NT2/D1 (cell line): ENCODE results near the gene RAB11FIP5.

Source experiments
- DNase-seq: peaks from one replicate; pipeline ENCODE4 v3.0.0-alpha.2; 2011; ENCODE audit warnings: low read depth, low spot score
- H3K27me3 ChIP-seq: 2 replicates; pipeline ENCODE4 v1.6.0; 2011; ENCODE audit warnings: mild to moderate bottlenecking; ENCODE audit not compliant: insufficient read length, insufficient read depth
- H3K36me3 ChIP-seq: 2 replicates; pipeline ENCODE4 v1.6.1; 2011; ENCODE audit warnings: mild to moderate bottlenecking, low read length, mixed read lengths; ENCODE audit not compliant: insufficient read depth, insufficient read length
- H3K4me1 ChIP-seq: 2 replicates; pipeline ENCODE4 v1.5.1; 2011; ENCODE audit not compliant: insufficient read depth, insufficient read length
- H3K4me3 ChIP-seq: 2 replicates; pipeline ENCODE4 v1.5.1; 2011; ENCODE audit warnings: low read depth; ENCODE audit not compliant: insufficient read length
- H3K9ac ChIP-seq: 2 replicates; pipeline ENCODE4 v1.6.0; 2011; ENCODE audit warnings: low read depth; ENCODE audit not compliant: insufficient read length
- H3K9me3 ChIP-seq: 2 replicates; pipeline ENCODE4 v1.5.1; 2011; ENCODE audit warnings: mild to moderate bottlenecking, low read length; ENCODE audit not compliant: insufficient read depth
- SUZ12 ChIP-seq: IDR thresholded peaks from 2 replicates; pipeline ENCODE4 v1.6.1; 2011; ENCODE audit not compliant: insufficient read length, insufficient read depth; ENCODE audit errors: extremely low read depth
- YY1 ChIP-seq: IDR thresholded peaks from 2 replicates; pipeline ENCODE4 v1.6.1; 2011; ENCODE audit not compliant: insufficient read length, insufficient read depth
- ZNF274 ChIP-seq: IDR thresholded peaks from 2 replicates; pipeline ENCODE4 v1.6.1; 2011; ENCODE audit warnings: mild to moderate bottlenecking, low read depth, low read length

RAB11FIP5 gene

DNA sequence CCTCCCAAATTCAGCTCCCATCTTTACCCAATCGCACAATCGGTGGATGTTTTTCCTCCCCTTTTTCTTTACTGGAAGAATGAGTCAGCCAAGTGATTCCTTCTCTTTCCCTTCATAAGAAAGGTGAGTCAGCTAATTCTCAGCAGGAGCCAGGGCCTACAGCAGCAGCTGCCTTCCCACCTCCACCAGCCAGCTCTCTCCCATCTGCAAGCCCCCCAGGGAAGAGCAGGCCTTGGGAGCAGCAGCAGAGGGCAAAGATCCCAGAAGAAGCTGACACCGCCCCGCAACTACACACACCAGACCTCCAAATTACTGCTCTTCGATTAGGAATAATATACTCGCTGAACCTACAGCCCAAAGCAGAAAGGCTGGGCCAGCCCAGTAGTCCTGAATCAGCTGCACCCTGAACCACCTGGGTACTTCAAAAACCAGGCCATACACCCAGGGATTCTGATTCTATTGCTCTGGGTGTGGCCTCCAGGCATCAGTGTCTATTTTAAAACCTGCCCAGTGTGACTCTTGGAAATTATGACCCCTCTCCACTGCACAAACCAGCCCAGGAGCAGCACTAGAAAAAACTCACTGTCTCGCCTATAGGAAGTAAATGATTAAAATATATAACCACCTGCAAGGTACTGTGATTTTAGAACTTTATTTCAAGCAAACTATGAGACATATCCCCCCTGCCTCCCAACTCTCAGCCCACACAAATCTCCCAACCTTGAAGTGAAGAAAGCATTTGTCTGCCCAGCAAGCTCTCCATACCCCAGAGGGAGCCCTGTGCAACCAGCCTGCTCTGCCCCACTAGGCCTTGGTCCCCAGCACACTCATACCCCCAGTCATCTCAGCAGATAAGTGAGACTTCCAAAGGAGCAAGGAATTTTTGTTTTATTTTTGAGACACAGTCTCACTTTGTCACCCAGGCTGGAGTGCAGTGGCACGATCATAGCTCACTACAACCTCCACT, 48.6 kb downstream of the RAB11FIP5 start:
- Histone ChIP-seq H3K36me3 (peaks cover 30% of the 10 kb centered on the region), H3K27me3 (no peaks in the 10 kb centered on the region), H3K9me3 (no peaks in the 10 kb centered on the region), H3K9ac (no peak overlapping the region), H3K4me3 (no peak overlapping the region), H3K4me1 (peaks cover 6% of the 10 kb centered on the region)
- TF ChIP-seq SUZ12 (no peak), ZNF274 (no peak), YY1 (no peak)
- DNase-seq, result peak; percentile 49

DNA sequence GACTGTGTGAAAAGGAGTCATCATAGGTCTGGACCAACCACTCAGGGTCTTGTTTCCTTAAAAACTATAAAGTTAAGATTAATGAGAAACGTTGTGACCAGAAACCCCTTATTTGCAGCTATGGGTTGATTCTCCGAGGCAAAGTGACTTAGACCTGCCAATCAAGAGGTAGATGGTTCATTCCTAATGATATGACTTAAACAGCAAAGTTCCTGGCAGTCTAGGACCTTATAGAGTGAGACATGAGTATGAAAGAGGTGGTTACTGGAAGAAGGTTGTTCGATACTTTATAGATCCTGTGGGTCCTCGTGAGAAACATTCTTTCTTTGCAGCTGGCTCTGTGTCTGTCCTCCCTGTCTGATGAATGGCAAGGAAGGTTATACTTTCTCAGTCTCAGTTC, 49.3 kb downstream of the RAB11FIP5 start:
- DNase-seq, result no peak
- no peaks in the 10 kb centered on the region for H3K9me3 ChIP-seq
- H3K9ac ChIP-seq, result no peak overlapping the region
- no peak overlapping the region for H3K4me3 ChIP-seq
- peaks cover 29% of the 10 kb centered on the region for H3K36me3 ChIP-seq
- TF ChIP-seq ZNF274, result no peak
- TF ChIP-seq YY1, result no peak
- TF ChIP-seq SUZ12, result no peak
- H3K27me3 ChIP-seq, result no peaks in the 10 kb centered on the region
- H3K4me1 ChIP-seq, result peaks cover 6% of the 10 kb centered on the region

DNA sequence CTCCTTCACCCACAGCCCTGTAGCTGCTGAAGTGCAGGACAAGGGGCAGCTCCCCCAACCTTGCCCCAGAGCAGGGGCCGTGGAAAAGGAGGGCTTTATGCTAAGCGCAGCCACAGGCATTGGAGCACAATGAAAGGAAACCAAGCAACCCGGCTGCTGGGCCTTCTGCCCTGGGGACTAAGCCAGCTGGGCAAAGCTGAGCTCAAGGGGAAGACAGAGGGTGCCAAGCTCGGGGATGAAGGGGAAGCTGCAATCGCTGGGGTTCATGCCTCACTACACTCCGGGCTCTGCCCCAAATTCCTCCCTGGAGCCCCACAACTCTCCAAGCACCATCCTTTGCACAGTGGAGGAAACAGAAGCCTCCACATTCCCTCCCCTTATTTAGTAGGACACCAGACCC, 53.6 kb downstream of the RAB11FIP5 start:
- H3K9ac ChIP-seq, result no peak overlapping the region
- TF ChIP-seq ZNF274 (no peak), SUZ12 (no peak), YY1 (no peak)
- no peaks in the 10 kb centered on the region for H3K27me3 ChIP-seq
- H3K4me3 ChIP-seq, result no peak overlapping the region
- H3K4me1 ChIP-seq, result peaks cover 2% of the 10 kb centered on the region
- peaks cover 40% of the 10 kb centered on the region for H3K36me3 ChIP-seq
- H3K9me3 ChIP-seq, result no peaks in the 10 kb centered on the region
- DNase-seq, result no peak

DNA sequence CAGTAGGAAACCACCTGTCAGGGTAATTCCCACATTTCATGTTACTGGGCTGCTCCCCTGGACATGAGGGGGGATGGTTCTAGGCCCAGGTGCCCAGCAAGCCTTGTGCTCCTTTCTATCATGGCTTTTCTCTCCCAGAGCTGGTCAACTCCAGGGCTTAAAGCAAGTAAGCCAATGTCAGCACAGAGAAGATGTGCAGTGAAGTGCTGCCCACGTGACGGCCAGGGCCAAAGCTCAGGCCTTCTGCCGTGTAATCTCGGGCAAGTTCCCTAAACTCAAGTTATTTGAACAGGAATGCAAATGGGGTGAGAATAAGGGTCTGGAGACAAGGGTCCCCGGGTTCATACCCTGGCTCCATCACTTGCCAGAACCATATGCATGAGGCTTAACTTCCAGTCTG, 57.8 kb downstream of the RAB11FIP5 start:
- TF ChIP-seq ZNF274, result no peak
- TF ChIP-seq YY1, result no peak
- TF ChIP-seq SUZ12, result no peak
- no peaks in the 10 kb centered on the region for H3K4me1 ChIP-seq
- H3K9ac ChIP-seq, result no peak overlapping the region
- H3K9me3 ChIP-seq, result no peaks in the 10 kb centered on the region
- no peaks in the 10 kb centered on the region for H3K27me3 ChIP-seq
- peaks cover 41% of the 10 kb centered on the region for H3K36me3 ChIP-seq
- DNase-seq, result no peak
- no peak overlapping the region for H3K4me3 ChIP-seq

DNA sequence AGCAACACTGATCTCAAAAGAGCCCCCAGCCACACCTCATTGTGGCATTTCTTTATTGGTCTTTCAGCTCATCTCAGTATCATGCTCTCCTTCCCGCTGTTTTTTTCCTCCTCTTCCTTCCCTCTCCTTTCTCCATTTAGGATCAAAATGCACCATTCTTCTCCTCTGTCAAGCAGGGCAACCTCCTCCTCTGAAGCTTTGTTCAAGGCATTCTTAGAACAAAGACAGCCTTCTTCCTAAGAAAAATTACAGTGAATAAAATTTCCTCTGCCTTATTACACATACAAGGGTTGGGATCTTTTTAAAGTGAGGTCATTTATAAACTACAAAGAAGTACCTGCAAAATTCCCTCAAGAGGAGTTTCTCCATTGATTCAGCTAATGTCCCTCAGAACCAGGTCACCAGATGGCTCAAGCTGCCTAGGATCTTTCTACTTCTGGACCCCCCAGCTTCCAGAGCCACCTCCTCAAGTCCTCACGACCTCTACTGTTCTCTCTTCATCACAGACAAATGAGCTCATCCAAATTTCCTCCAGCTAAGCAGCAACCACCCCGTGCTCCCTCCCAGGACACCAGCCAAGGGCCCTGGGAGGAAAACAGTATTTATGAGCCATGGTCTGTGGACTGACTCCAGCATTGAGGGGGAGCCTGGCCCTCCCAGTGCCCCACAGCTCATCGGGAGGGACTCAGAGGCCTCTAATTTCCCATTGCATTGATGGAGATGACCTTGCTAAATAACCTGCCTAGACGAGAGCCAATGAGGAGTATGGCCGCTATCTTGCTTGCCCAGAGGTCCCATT, 59.2 kb downstream of the RAB11FIP5 start:
- H3K36me3 ChIP-seq, result peaks cover 34% of the 10 kb centered on the region
- no peak for TF ChIP-seq YY1
- no peak for TF ChIP-seq ZNF274
- no peak for TF ChIP-seq SUZ12
- H3K4me1 ChIP-seq, result no peaks in the 10 kb centered on the region
- no peak overlapping the region for H3K4me3 ChIP-seq
- H3K9ac ChIP-seq, result no peak overlapping the region
- no peaks in the 10 kb centered on the region for H3K9me3 ChIP-seq
- no peak for DNase-seq
- H3K27me3 ChIP-seq, result no peaks in the 10 kb centered on the region

DNA sequence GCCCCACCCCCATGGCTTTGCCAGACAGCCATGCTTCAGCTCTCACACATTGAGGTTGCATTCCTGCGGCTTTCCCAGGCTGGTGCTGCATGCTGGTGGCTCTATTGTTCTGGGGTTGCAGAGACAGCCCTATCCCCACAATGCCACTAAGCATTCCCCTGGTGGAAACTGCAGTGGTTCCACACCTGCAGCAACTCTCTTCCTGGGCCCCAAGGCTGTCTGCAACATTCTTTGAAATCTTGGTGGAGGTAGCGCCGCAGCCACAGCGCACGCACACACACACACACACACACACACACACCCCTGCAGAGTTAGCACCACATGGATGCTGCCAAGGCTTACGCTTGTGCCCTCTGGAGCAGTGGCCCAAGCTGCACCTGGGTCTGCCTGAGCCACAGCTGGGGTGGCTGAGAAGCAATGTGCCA, 62.6 kb downstream of the RAB11FIP5 start:
- Histone ChIP-seq H3K9me3 (no peaks in the 10 kb centered on the region), H3K4me3 (no peak overlapping the region), H3K9ac (no peak overlapping the region), H3K27me3 (no peaks in the 10 kb centered on the region), H3K4me1 (no peaks in the 10 kb centered on the region), H3K36me3 (peaks cover 16% of the 10 kb centered on the region)
- DNase-seq, result peak; percentile 73
- TF ChIP-seq SUZ12 (no peak), ZNF274 (no peak), YY1 (no peak)
